CD14-positive monocyte (primary cell): ENCODE data around the gene PABPC4L. TPM values are rescaled to one million over a fixed set of nuclear protein-coding genes. Genes with fewer than 3 reads are reported as not detected.

ENCODE experiments used
- DNase-seq, 3 donors: peaks; one replicate each; pipeline ENCODE4 v3.0.0-alpha.2; 2011 to 2022
- H2AFZ ChIP-seq: 2 replicates; pipeline ENCODE4 v1.6.0; 2012; ENCODE audit warnings: mild to moderate bottlenecking, low read depth, low read length, inconsistent platforms; ENCODE audit not compliant: insufficient read depth, poor library complexity, severe bottlenecking
- H3K27ac ChIP-seq, 2 donors: 1 replicate in 1 of 2; 2 replicates in 1 of 2; pipeline ENCODE4 v1.5.1; 2012 to 2013; ENCODE audit warnings: low read length in 2 of 2, control low read depth in 1 of 2, inconsistent platforms in 1 of 2, low read depth in 1 of 2, mild to moderate bottlenecking in 1 of 2
- H3K27me3 ChIP-seq, 2 donors: one replicate each; pipeline versions ENCODE4 v1.6.0 to v1.6.1; 2011 to 2013; ENCODE audit warnings: low read length in 2 of 2; ENCODE audit not compliant: control insufficient read depth in 2 of 2, insufficient read depth in 2 of 2
- H3K36me3 ChIP-seq, 2 donors: replicated peaks in 1 of 2; 1 replicate in 1 of 2; 2 replicates in 1 of 2; pipeline versions ENCODE4 v1.5.1 to v1.6.1; 2012 to 2013; ENCODE audit warnings: low read length in 2 of 2, control low read depth in 1 of 2, inconsistent platforms in 1 of 2, mild to moderate bottlenecking in 1 of 2; ENCODE audit not compliant: insufficient read depth in 2 of 2, control insufficient read depth in 1 of 2
- H3K4me1 ChIP-seq, 2 donors: 1 replicate in 1 of 2; 2 replicates in 1 of 2; pipeline versions ENCODE4 v1.5.1 to v1.6.1; 2012 to 2013; ENCODE audit warnings: low read length in 2 of 2, control low read depth in 1 of 2, inconsistent platforms in 1 of 2, mild to moderate bottlenecking in 1 of 2, moderate library complexity in 1 of 2; ENCODE audit not compliant: insufficient read depth in 2 of 2, control insufficient read depth in 1 of 2
- H3K4me2 ChIP-seq: replicated peaks from 2 replicates; pipeline ENCODE3; 2012; ENCODE audit warnings: low read length, moderate library complexity, mild to moderate bottlenecking; ENCODE audit not compliant: poor library complexity, severe bottlenecking; ENCODE audit errors: extremely low read depth
- H3K4me3 ChIP-seq, 3 experiments: fragments of 200-600 bp in 1 of 3; sonication (generic) in 1 of 3; replicated peaks in 1 of 3; 1 replicate in 2 of 3; 2 replicates in 1 of 3; pipeline ENCODE4 v1.5.1; 2011 to 2013; ENCODE audit warnings: low read length in 3 of 3, mild to moderate bottlenecking in 3 of 3, control low read depth in 2 of 3, low read depth in 2 of 3, inconsistent platforms in 1 of 3, moderate library complexity in 1 of 3
- H3K79me2 ChIP-seq: 2 replicates; pipeline ENCODE4 v1.6.0; 2012; ENCODE audit warnings: mild to moderate bottlenecking, control low read depth, inconsistent platforms, low read length, moderate library complexity; ENCODE audit not compliant: insufficient read depth
- H3K9ac ChIP-seq: 2 replicates; pipeline ENCODE4 v1.6.0; 2017; ENCODE audit warnings: low read length, mild to moderate bottlenecking; ENCODE audit not compliant: insufficient read depth, poor library complexity, severe bottlenecking
- H3K9me3 ChIP-seq, 2 donors: replicated peaks in 1 of 2; 1 replicate in 1 of 2; 2 replicates in 1 of 2; pipeline versions ENCODE4 v1.5.1 to v1.6.1; 2012 to 2013; ENCODE audit warnings: low read length in 2 of 2, control low read depth in 1 of 2; ENCODE audit not compliant: control insufficient read depth in 1 of 2, insufficient read depth in 1 of 2
- H4K20me1 ChIP-seq: 2 replicates; pipeline ENCODE4 v1.6.0; 2012; ENCODE audit warnings: mild to moderate bottlenecking, low read length, control low read depth, moderate library complexity; ENCODE audit not compliant: insufficient read depth
- H3K27ac Mint-ChIP-seq, 7 donors: one replicate each; pipeline ENCODE4 v1.8.0; 2020; ENCODE audit warnings: mild to moderate bottlenecking in 7 of 7, mixed read lengths in 7 of 7, moderate library complexity in 6 of 7, inconsistent platforms in 2 of 7
- H3K27me3 Mint-ChIP-seq, 3 donors: one replicate each; pipeline ENCODE4 v1.8.0; 2021 to 2022; ENCODE audit warnings: low read depth in 3 of 3, mild to moderate bottlenecking in 3 of 3, mixed read lengths in 3 of 3, moderate library complexity in 3 of 3, inconsistent platforms in 1 of 3
- H3K36me3 Mint-ChIP-seq, 2 donors: one replicate each; pipeline ENCODE4 v1.8.0; 2020; ENCODE audit warnings: mixed read lengths in 2 of 2, inconsistent platforms in 1 of 2, mild to moderate bottlenecking in 1 of 2
- H3K4me1 Mint-ChIP-seq: one replicate; pipeline ENCODE4 v1.8.0; 2020; ENCODE audit warnings: mild to moderate bottlenecking, mixed read lengths
- H3K4me3 Mint-ChIP-seq, 2 donors: one replicate each; pipeline ENCODE4 v1.8.0; 2020; ENCODE audit warnings: mild to moderate bottlenecking in 2 of 2, mixed read lengths in 2 of 2, moderate library complexity in 1 of 2
- H3K9me3 Mint-ChIP-seq, 7 donors: one replicate each; pipeline ENCODE4 v1.8.0; 2020 to 2022; ENCODE audit warnings: mixed read lengths in 7 of 7, mild to moderate bottlenecking in 6 of 7, moderate library complexity in 6 of 7, inconsistent platforms in 2 of 7
- WGBS: methylation state at CpG from one replicate; pipeline ENCODE4 v1.1.5; 2013; ENCODE audit warnings: missing lambda C conversion rate; ENCODE audit not compliant: insufficient coverage; 5-methylcytosine and 5-hydroxymethylcytosine counted together
- intact Hi-C, 2 donors: fragments of 100-400 bp; cut with micrococcal nuclease; formaldehyde crosslinking; loops; one replicate each; pipeline versions ENCODE4 v1.15.0 to v1.15.1; 2023
- polyA plus RNA-seq, 3 donors: library from polyadenylated mRNA; depleted of rRNA in 1 of 3; unstranded in 2 of 3; stranded (reverse) in 1 of 3; fragments of 300-500 nt in 2 of 3; fragments of >200 nt in 1 of 3; fragmentation: Illumina TruSeq in 2 of 3; gene quantifications; 1 replicate in 2 of 3; 2 replicates in 1 of 3; pipeline ENCODE4 v1.2.3, GENCODE V29; 2012 to 2021
- TF ChIP-seq, protein P1 (sequence below): fragments of 200-600 bp; IDR thresholded peaks from one replicate; pipeline ENCODE4 v1.8.0; 2022; ENCODE audit warnings: antibody characterized with exemption, mild to moderate bottlenecking

The PABPC4L gene
- polyA plus RNA-seq, 3 donors = not detected

DNA sequence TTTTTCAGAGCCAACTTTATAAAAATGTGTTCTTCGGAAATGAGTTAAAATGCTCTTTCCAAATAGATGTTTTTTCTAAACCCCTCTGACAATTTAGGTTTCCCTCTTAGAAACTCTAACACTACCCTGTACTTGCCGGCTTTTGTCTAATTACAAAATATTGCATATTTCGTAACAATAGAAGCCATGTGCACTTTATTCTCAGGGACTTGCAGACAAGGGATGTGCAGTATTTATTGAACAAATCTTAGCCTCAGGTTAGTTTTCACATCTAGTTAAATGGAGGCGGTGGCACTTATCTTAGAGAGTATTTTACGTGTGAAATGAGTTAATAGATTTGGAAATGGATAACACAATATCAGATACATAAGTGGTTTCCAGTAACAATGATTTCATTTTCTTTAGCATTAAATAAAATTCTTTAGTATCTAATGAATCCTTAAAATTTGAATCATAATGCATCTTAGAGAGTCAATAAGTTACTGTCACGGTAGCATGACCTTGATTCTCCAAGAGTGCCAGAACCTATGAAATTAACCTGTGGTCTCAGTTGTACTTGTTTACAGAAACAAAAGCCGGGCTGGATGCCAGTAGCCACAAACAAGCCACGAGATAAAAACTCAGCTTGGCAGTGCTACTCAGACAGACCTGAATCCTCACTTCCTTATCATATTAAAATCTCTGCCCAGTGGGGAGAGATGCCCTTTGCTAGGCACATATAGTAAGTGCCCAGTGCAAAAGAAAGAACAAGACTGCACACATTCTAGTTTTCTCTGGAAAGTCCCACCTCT, 772 bp upstream of the PABPC4L start:
- no peaks in the 10 kb centered on the region for H3K4me1 ChIP-seq
- no peak overlapping the region for H3K4me2 ChIP-seq
- no peaks in the 10 kb centered on the region for H3K36me3 ChIP-seq
- no peaks in the 10 kb centered on the region for H3K79me2 ChIP-seq
- Mint-ChIP-seq H3K27ac (no peak overlapping the region), H3K27me3 (peaks cover 10 to 23% (median 16%) of the 10 kb centered on the region in 3 donors), H3K36me3 (no peaks in the 10 kb centered on the region), H3K9me3 (peaks cover 0 to 10% (median 4%) of the 10 kb centered on the region in 7 donors), H3K4me1 (no peaks in the 10 kb centered on the region), H3K4me3 (peak overlapping the region in 1 of 2 donors; percentile 21)
- WGBS = 33% methylated on average over 2 of the region's 8 CpGs
- H3K9me3 ChIP-seq = peaks cover 0 to 3% of the 10 kb centered on the region in 2 donors
- no peak overlapping the region for H3K9ac ChIP-seq
- H2AFZ ChIP-seq = no peak overlapping the region
- DNase-seq = no peak
- no peak overlapping the region for H3K27ac ChIP-seq
- intact Hi-C loops = no loop called here
- no peaks in the 10 kb centered on the region for H4K20me1 ChIP-seq
- TF ChIP-seq, protein P1, sequence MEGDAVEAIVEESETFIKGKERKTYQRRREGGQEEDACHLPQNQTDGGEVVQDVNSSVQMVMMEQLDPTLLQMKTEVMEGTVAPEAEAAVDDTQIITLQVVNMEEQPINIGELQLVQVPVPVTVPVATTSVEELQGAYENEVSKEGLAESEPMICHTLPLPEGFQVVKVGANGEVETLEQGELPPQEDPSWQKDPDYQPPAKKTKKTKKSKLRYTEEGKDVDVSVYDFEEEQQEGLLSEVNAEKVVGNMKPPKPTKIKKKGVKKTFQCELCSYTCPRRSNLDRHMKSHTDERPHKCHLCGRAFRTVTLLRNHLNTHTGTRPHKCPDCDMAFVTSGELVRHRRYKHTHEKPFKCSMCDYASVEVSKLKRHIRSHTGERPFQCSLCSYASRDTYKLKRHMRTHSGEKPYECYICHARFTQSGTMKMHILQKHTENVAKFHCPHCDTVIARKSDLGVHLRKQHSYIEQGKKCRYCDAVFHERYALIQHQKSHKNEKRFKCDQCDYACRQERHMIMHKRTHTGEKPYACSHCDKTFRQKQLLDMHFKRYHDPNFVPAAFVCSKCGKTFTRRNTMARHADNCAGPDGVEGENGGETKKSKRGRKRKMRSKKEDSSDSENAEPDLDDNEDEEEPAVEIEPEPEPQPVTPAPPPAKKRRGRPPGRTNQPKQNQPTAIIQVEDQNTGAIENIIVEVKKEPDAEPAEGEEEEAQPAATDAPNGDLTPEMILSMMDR = no peak
- H3K27me3 ChIP-seq = peaks cover 4 to 20% of the 10 kb centered on the region in 2 donors
- no peak overlapping the region for H3K4me3 ChIP-seq

- H3K9me3 Mint-ChIP-seq = peaks cover 0 to 10% (median 4%) of the 10 kb centered on the region in 7 donors
- Histone ChIP-seq H3K27ac (no peak overlapping the region), H3K4me1 (no peaks in the 10 kb centered on the region), H3K9ac (no peak overlapping the region), H3K9me3 (peaks cover 0 to 3% of the 10 kb centered on the region in 2 donors), H3K79me2 (no peaks in the 10 kb centered on the region), H4K20me1 (no peaks in the 10 kb centered on the region), H2AFZ (no peak overlapping the region), H3K27me3 (peaks cover 4 to 20% of the 10 kb centered on the region in 2 donors), H3K4me3 (no peak overlapping the region), H3K4me2 (no peak overlapping the region), H3K36me3 (no peaks in the 10 kb centered on the region)
- no peak overlapping the region for H3K27ac Mint-ChIP-seq
- no peaks in the 10 kb centered on the region for H3K4me1 Mint-ChIP-seq
- H3K36me3 Mint-ChIP-seq = no peaks in the 10 kb centered on the region
- TF ChIP-seq, protein P1 = no peak
- DNase-seq = no peak
- peak overlapping the region in 1 of 2 donors; percentile 67 for H3K4me3 Mint-ChIP-seq
- WGBS = 95% methylated on average over 7 of the region's 10 CpGs
- intact Hi-C loops = no loop called here
- H3K27me3 Mint-ChIP-seq = peaks cover 10 to 23% (median 16%) of the 10 kb centered on the region in 3 donors
Measured at GRCh38 chr4:134200811-134201215, 776 bp downstream of the PABPC4L start.
